Cardiac muscle cell (in vitro differentiated cells and primary cell): ENCODE results near the gene BBOX1. TPM values are rescaled to one million over a fixed set of nuclear protein-coding genes. Genes with fewer than 3 reads are reported as not detected.

Source experiments
- DNase-seq, 2 donors: peaks; one replicate each; pipeline versions ENCODE4 v3.0.0 to v3.0.0-alpha.2; 2010 to 2017; ENCODE audit warnings: low read depth in 1 of 2, low spot score in 1 of 2
- H3K27ac ChIP-seq: fragments of 200-600 bp; sonication (generic); 2 replicates; pipeline ENCODE4 v1.5.1; 2016
- H3K27me3 ChIP-seq: fragments of 200-600 bp; sonication (generic); 2 replicates; pipeline ENCODE4 v1.6.0; 2016; ENCODE audit warnings: control low read depth
- H3K36me3 ChIP-seq: fragments of 200-600 bp; sonication (generic); 2 replicates; pipeline ENCODE4 v1.5.1; 2016; ENCODE audit warnings: control low read depth
- H3K4me1 ChIP-seq: fragments of 200-600 bp; sonication (generic); 2 replicates; pipeline ENCODE4 v1.8.1; 2017; ENCODE audit warnings: low read depth, mild to moderate bottlenecking, mixed run types
- H3K4me3 ChIP-seq: fragments of 200-600 bp; sonication (generic); 2 replicates; pipeline ENCODE4 v1.5.1; 2016; ENCODE audit warnings: mild to moderate bottlenecking
- H3K9me3 ChIP-seq: fragments of 200-600 bp; sonication (generic); 2 replicates; pipeline ENCODE4 v1.5.1; 2017; ENCODE audit warnings: low read depth, mild to moderate bottlenecking, control low read depth
- polyA plus RNA-seq: library from polyadenylated mRNA; unstranded; fragments of >200 nt; fragmentation: Nextera tagmentation; extraction: Ambion mirVana; gene quantifications from 2 replicates; pipeline ENCODE4 v1.2.1, GENCODE V29; 2016
- total RNA-seq: library from RNA; depleted of rRNA; stranded (reverse); fragments of >200 nt; gene quantifications from 2 replicates; pipeline ENCODE4 v1.2.3, GENCODE V29; 2016
- TF ChIP-seq, protein P1 (sequence below): IDR thresholded peaks from 2 replicates; pipeline ENCODE4 v1.5.1; 2012; ENCODE audit warnings: low read depth, mild to moderate bottlenecking, low read length

Gene BBOX1
- total and polyA plus RNA-seq, 2 experiments from 2014 or later: not detected

- H3K27ac ChIP-seq: no peak overlapping the region
- TF ChIP-seq, protein P1, sequence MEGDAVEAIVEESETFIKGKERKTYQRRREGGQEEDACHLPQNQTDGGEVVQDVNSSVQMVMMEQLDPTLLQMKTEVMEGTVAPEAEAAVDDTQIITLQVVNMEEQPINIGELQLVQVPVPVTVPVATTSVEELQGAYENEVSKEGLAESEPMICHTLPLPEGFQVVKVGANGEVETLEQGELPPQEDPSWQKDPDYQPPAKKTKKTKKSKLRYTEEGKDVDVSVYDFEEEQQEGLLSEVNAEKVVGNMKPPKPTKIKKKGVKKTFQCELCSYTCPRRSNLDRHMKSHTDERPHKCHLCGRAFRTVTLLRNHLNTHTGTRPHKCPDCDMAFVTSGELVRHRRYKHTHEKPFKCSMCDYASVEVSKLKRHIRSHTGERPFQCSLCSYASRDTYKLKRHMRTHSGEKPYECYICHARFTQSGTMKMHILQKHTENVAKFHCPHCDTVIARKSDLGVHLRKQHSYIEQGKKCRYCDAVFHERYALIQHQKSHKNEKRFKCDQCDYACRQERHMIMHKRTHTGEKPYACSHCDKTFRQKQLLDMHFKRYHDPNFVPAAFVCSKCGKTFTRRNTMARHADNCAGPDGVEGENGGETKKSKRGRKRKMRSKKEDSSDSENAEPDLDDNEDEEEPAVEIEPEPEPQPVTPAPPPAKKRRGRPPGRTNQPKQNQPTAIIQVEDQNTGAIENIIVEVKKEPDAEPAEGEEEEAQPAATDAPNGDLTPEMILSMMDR: no peak
Measured at GRCh38 chr11:27115051-27115650, 74.5 kb downstream of the BBOX1 start.

GRCh38 chr11:27116684-27117083 lies 76.1 kb downstream of the BBOX1 start:
- no peaks in the 10 kb centered on the region for H3K4me1 ChIP-seq
- no peaks in the 10 kb centered on the region for H3K27me3 ChIP-seq
- H3K36me3 ChIP-seq: no peaks in the 10 kb centered on the region
- no peak overlapping the region for H3K27ac ChIP-seq
- no peak overlapping the region for H3K4me3 ChIP-seq
- TF ChIP-seq, protein P1: no peak
- H3K9me3 ChIP-seq: no peaks in the 10 kb centered on the region
- peak; percentile 2 to 78 for DNase-seq

More at GRCh38 chr11:27115051-27115650, 74.5 kb downstream of the BBOX1 start:
- Histone ChIP-seq H3K4me3 (no peak overlapping the region), H3K27me3 (no peaks in the 10 kb centered on the region), H3K36me3 (no peaks in the 10 kb centered on the region), H3K9me3 (no peaks in the 10 kb centered on the region), H3K4me1 (no peaks in the 10 kb centered on the region)
- DNase-seq: no peak

GRCh38 chr11:27118371-27118770 lies 77.8 kb downstream of the BBOX1 start:
- H3K36me3 ChIP-seq: no peaks in the 10 kb centered on the region
- H3K4me1 ChIP-seq: no peaks in the 10 kb centered on the region
- H3K9me3 ChIP-seq: no peaks in the 10 kb centered on the region
- H3K27ac ChIP-seq: no peak overlapping the region
- TF ChIP-seq, protein P1: no peak
- H3K27me3 ChIP-seq: no peaks in the 10 kb centered on the region
- no peak for DNase-seq
- no peak overlapping the region for H3K4me3 ChIP-seq

- TF ChIP-seq, protein P1: no peak
- Histone ChIP-seq H3K4me3 (no peak overlapping the region), H3K4me1 (no peaks in the 10 kb centered on the region), H3K27ac (no peak overlapping the region), H3K9me3 (no peaks in the 10 kb centered on the region), H3K36me3 (no peaks in the 10 kb centered on the region), H3K27me3 (no peaks in the 10 kb centered on the region)
- DNase-seq: no peak
Measured at GRCh38 chr11:27118949-27119348, 78.3 kb downstream of the BBOX1 start.

DNA sequence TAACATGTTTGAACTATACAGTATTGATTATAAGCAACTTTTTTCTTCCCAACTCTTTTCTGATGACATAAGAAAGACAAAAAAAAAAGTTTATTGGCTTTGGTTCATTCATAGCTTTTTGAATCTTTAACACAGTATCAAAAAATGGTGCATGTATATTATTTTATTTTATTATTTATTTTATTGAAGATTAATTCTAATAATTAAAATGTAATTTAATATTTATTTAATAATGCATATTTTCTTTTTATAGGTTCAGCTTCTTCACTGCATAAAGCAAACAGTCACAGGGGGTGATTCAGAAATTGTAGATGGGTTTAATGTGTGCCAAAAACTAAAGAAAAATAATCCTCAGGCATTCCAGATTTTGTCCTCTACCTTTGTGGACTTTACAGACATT lies 78.8 kb downstream of the BBOX1 start:
- Histone ChIP-seq H3K36me3 (no peaks in the 10 kb centered on the region), H3K9me3 (no peaks in the 10 kb centered on the region), H3K4me1 (no peaks in the 10 kb centered on the region), H3K27me3 (no peaks in the 10 kb centered on the region), H3K27ac (no peak overlapping the region), H3K4me3 (no peak overlapping the region)
- DNase-seq: no peak
- TF ChIP-seq, protein P1: no peak
